Calu3 (cell line): ENCODE results near the gene POLD3. TPM values are rescaled to one million over a fixed set of nuclear protein-coding genes. Genes with fewer than 3 reads are reported as not detected.

ENCODE experiments used
- BruUV-seq: library from RNA; stranded (reverse); fragments of 400-500 nt; replicated peaks from 2 replicates; lab custom pipeline; 2021; lab: Mats Ljungman, UMichigan
- CTCF ChIA-PET: fragments of 300-600 bp; sonication (Branson Sonifier 250); formaldehyde crosslinking; loops from one replicate; lab custom pipeline; 2022; ENCODE audit warnings: antibody characterized with exemption; lab: Charles Lee
- DNase-seq: peaks from one replicate; pipeline ENCODE4 v3.0.0; 2022
- H3K27ac Mint-ChIP-seq: one replicate; pipeline ENCODE4 v1.8.0; 2022; ENCODE audit warnings: mixed read lengths; ENCODE audit not compliant: unreplicated experiment
- H3K27me3 Mint-ChIP-seq: one replicate; pipeline ENCODE4 v1.8.0; 2022; ENCODE audit warnings: mixed read lengths; ENCODE audit not compliant: unreplicated experiment
- H3K36me3 Mint-ChIP-seq: one replicate; pipeline ENCODE4 v1.8.0; 2022; ENCODE audit warnings: mild to moderate bottlenecking, moderate library complexity, mixed read lengths; ENCODE audit not compliant: insufficient read depth, unreplicated experiment
- H3K4me1 Mint-ChIP-seq: one replicate; pipeline ENCODE4 v1.8.0; 2022; ENCODE audit warnings: mild to moderate bottlenecking, low read depth, mixed read lengths; ENCODE audit not compliant: unreplicated experiment
- H3K4me3 Mint-ChIP-seq: one replicate; pipeline ENCODE4 v1.8.0; 2022; ENCODE audit warnings: mild to moderate bottlenecking, low read depth, moderate library complexity, mixed read lengths; ENCODE audit not compliant: unreplicated experiment
- H3K9me3 Mint-ChIP-seq: one replicate; pipeline ENCODE4 v1.8.0; 2022; ENCODE audit warnings: low read depth, mixed read lengths; ENCODE audit not compliant: unreplicated experiment
- intact Hi-C: fragments of 100-400 bp; cut with micrococcal nuclease; formaldehyde crosslinking; loops from one replicate; pipeline ENCODE4 v1.10.0; 2022; ENCODE audit not compliant: unreplicated experiment
- total RNA-seq: library from RNA; stranded (reverse); gene quantifications from 2 replicates; pipeline ENCODE4 v1.2.3, GENCODE V29; 2022
- TF ChIP-seq, protein P1 (sequence below): fragments of 200-600 bp; IDR thresholded peaks from one replicate; pipeline ENCODE4 v1.8.0; 2022; ENCODE audit warnings: antibody characterized with exemption; ENCODE audit not compliant: unreplicated experiment

The POLD3 gene
- total RNA-seq, 1 experiment from 2014 or later = 25.1 TPM

DNA sequence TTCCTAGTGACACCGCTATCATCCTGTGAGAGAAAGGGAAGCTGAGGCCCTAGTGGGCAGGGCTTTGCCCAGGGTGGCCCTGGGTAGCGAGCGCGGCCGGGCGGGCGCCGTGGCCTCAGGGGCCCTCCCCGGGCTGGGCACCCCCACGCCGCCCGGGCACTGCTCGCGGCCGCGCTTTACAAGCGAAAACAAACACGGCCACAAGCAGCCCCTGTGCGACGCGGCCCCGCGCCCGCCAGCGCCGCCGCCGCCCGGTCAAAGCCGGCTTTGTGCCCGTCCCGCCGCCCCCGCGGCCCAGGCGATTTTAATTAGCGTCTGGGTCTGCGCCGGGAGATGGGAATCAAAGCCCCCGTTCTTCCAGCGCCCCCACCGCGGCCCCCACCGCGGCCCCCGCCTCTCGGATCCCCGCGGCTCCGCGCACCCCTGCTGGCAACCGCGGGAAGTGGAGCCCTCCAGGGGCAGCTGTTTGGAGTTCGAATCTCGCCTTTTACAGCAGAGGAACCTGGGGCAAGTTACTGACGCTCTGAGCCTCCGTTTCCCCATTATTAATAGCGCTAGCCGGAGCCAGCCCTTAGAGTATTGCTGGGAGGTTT lies 91.0 kb downstream of the POLD3 start:
- no TSS peak for BruUV-seq
- no peak overlapping the region for H3K27ac Mint-ChIP-seq
- H3K9me3 Mint-ChIP-seq = no peaks in the 10 kb centered on the region
- no peaks in the 10 kb centered on the region for H3K36me3 Mint-ChIP-seq
- peak; percentile 15 for DNase-seq
- CTCF ChIA-PET = interaction anchor here (1.0 kb wide), 1 partner anchor 19 kb away, joined by 3 read pairs; no protein-coding TSS in a partner anchor
- H3K4me3 Mint-ChIP-seq = peak overlapping the region; percentile 15
- TF ChIP-seq, protein P1, sequence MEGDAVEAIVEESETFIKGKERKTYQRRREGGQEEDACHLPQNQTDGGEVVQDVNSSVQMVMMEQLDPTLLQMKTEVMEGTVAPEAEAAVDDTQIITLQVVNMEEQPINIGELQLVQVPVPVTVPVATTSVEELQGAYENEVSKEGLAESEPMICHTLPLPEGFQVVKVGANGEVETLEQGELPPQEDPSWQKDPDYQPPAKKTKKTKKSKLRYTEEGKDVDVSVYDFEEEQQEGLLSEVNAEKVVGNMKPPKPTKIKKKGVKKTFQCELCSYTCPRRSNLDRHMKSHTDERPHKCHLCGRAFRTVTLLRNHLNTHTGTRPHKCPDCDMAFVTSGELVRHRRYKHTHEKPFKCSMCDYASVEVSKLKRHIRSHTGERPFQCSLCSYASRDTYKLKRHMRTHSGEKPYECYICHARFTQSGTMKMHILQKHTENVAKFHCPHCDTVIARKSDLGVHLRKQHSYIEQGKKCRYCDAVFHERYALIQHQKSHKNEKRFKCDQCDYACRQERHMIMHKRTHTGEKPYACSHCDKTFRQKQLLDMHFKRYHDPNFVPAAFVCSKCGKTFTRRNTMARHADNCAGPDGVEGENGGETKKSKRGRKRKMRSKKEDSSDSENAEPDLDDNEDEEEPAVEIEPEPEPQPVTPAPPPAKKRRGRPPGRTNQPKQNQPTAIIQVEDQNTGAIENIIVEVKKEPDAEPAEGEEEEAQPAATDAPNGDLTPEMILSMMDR = no peak
- H3K4me1 Mint-ChIP-seq = no peaks in the 10 kb centered on the region
- H3K27me3 Mint-ChIP-seq = peaks cover 35% of the 10 kb centered on the region
- intact Hi-C loops = no loop called here

DNA sequence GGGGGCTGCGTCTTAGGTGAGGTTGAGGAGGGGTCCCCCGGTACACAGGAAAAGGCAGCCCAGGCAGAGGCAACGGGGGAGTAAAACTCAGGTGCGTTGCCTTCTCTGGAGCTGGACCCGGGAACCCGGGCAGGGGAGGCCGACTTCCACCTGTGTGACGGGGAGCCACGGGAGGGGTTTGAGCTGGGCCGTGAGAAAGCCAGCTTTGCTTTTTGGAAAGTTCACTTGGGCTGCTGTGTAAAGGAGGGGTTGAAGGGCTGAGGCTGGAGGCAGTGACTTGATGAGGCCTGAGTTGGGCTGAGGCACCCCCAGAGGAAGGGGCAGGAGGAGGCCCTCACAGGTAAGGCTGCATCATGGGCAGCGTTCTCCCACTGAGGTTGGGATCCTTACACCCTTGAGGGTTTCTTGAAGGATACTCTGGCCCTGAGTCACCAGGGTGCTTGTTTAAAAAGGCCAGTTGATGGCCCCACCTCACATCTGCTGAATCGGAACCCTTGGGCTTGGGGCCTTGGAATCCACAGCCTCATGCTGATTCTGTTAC lies 91.6 kb downstream of the POLD3 start:
- no peaks in the 10 kb centered on the region for H3K36me3 Mint-ChIP-seq
- no peaks in the 10 kb centered on the region for H3K4me1 Mint-ChIP-seq
- CTCF ChIA-PET = interaction anchor here (1.0 kb wide), 1 partner anchor 18 kb away, joined by 3 read pairs; no protein-coding TSS in a partner anchor
- intact Hi-C loops = no loop called here
- no peaks in the 10 kb centered on the region for H3K9me3 Mint-ChIP-seq
- BruUV-seq = no TSS peak
- TF ChIP-seq, protein P1 = no peak
- peaks cover 42% of the 10 kb centered on the region for H3K27me3 Mint-ChIP-seq
- no peak overlapping the region for H3K27ac Mint-ChIP-seq
- DNase-seq = no peak
- H3K4me3 Mint-ChIP-seq = peak overlapping the region; percentile 15

DNA sequence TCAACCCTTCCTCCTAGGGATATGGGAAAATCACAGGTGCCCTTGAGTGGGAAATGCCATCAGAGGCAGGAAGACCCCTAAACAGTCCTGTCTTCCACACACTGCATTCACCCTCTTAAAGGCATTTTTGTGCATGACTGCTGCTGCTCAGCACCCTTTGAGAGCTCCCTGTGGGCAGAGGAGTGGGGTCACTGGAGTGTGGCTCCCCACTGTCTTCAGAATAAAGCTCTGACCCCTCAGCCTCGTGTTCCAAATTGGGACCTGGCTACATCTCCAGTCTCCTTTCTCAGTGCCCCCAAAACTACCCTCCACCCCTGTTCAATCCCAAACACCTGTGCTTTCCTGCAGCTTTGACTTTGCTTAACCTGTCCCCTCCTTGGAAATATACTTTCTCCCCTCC lies 92.3 kb downstream of the POLD3 start:
- DNase-seq = no peak
- intact Hi-C loops = no loop called here
- Mint-ChIP-seq H3K4me3 (no peak overlapping the region), H3K36me3 (no peaks in the 10 kb centered on the region), H3K4me1 (no peaks in the 10 kb centered on the region), H3K27me3 (peaks cover 42% of the 10 kb centered on the region), H3K27ac (no peak overlapping the region), H3K9me3 (no peaks in the 10 kb centered on the region)
- CTCF ChIA-PET = no interaction called here
- TF ChIP-seq, protein P1 = no peak
- BruUV-seq = no TSS peak

DNA sequence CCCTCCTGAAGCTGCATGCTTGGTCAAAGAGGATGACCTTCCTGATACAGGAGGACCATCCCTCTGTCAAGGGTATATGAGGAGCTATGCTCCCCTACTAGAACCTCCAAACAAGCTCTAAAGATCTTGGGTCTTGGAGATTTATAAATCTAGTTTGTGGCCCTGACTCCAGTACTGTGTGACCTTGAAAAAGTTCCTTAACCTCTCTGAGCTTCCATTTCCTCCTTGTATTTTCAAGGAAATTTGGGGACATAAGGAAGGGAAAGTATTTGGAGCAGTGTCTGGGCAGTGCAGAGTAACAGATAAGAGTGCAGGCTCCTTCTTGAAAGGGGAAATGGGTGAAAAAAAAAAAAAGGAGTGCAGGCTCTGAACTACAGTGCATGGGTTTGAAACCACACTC lies 93.0 kb downstream of the POLD3 start:
- no peak for DNase-seq
- TF ChIP-seq, protein P1 = no peak
- Mint-ChIP-seq H3K4me3 (no peak overlapping the region), H3K36me3 (no peaks in the 10 kb centered on the region), H3K27ac (no peak overlapping the region), H3K9me3 (no peaks in the 10 kb centered on the region), H3K27me3 (peaks cover 42% of the 10 kb centered on the region), H3K4me1 (no peaks in the 10 kb centered on the region)
- no TSS peak for BruUV-seq
- intact Hi-C loops = no loop called here
- CTCF ChIA-PET = no interaction called here
